ENCODE measurements around the gene FAM83G. TPM values are rescaled to one million over a fixed set of nuclear protein-coding genes. Genes with fewer than 3 reads are reported as not detected.
A peak's percentile ranks its signal among the peaks of the same experiment; 100 is the strongest.

FAM83G gene
- total RNA-seq, 1 experiment from 2014 or later: 24.3 TPM

DNA sequence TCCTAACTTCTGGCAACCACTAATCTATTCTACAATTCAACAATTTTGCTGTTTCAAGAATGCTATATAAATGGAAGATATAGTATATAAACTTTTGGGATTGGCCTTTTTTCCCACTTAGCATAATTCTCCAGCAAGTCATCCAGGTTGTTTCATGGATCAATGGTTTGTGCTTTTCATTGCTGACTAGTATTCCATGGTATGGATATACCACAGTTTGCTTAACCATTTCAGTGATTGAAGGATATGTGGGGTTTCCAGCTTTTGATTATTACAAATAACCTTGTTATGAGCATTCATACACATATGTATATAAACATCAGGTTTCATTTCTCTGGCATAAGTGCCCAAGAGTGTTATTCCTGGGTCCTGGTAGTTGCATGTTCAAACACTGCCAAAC, 2.1 kb upstream of the FAM83G start:
- no peaks in the 10 kb centered on the region for H3K36me3 ChIP-seq (ENCODE audit: control insufficient read depth, insufficient read depth, low read length)
- H3K27me3 Mint-ChIP-seq (ENCODE audit: insufficient read depth, unreplicated experiment): no peaks in the 10 kb centered on the region
- ChIA-PET CTCF (no interaction called here), POLR2A (no interaction called here)
- no peak overlapping the region for H3K4me3 Mint-ChIP-seq (ENCODE audit: unreplicated experiment)
- peaks cover 18% of the 10 kb centered on the region for H3K36me3 Mint-ChIP-seq (ENCODE audit: insufficient read depth, unreplicated experiment)
- peaks cover 6% of the 10 kb centered on the region for H3K4me1 Mint-ChIP-seq (ENCODE audit: low read depth, unreplicated experiment)
- no peak overlapping the region for H3K27ac Mint-ChIP-seq (ENCODE audit: unreplicated experiment)
- DNase-seq: no peak
- peaks cover 20% of the 10 kb centered on the region for H3K4me1 ChIP-seq
- no TSS peak for BruUV-seq (replicated peaks)
- TF ChIP-seq, protein P1, sequence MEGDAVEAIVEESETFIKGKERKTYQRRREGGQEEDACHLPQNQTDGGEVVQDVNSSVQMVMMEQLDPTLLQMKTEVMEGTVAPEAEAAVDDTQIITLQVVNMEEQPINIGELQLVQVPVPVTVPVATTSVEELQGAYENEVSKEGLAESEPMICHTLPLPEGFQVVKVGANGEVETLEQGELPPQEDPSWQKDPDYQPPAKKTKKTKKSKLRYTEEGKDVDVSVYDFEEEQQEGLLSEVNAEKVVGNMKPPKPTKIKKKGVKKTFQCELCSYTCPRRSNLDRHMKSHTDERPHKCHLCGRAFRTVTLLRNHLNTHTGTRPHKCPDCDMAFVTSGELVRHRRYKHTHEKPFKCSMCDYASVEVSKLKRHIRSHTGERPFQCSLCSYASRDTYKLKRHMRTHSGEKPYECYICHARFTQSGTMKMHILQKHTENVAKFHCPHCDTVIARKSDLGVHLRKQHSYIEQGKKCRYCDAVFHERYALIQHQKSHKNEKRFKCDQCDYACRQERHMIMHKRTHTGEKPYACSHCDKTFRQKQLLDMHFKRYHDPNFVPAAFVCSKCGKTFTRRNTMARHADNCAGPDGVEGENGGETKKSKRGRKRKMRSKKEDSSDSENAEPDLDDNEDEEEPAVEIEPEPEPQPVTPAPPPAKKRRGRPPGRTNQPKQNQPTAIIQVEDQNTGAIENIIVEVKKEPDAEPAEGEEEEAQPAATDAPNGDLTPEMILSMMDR (IDR thresholded peaks at IDR 0.05; ENCODE audit: insufficient read depth in 1 of 2, low read depth in 1 of 2, low read length in 1 of 2, severe bottlenecking in 1 of 2, unreplicated experiment in 1 of 2): no peak
- no peaks in the 10 kb centered on the region for H3K9me3 ChIP-seq
- no peak overlapping the region for H3K4me3 ChIP-seq (ENCODE audit: low read depth, low read length)
- no peaks in the 10 kb centered on the region for H3K27me3 ChIP-seq (replicated peaks; ENCODE audit: control insufficient read depth, insufficient read depth, low read length)
- no peaks in the 10 kb centered on the region for H3K9me3 Mint-ChIP-seq (ENCODE audit: unreplicated experiment)
- intact Hi-C loops (cut with micrococcal nuclease; ENCODE audit: unreplicated experiment): no loop called here

DNA sequence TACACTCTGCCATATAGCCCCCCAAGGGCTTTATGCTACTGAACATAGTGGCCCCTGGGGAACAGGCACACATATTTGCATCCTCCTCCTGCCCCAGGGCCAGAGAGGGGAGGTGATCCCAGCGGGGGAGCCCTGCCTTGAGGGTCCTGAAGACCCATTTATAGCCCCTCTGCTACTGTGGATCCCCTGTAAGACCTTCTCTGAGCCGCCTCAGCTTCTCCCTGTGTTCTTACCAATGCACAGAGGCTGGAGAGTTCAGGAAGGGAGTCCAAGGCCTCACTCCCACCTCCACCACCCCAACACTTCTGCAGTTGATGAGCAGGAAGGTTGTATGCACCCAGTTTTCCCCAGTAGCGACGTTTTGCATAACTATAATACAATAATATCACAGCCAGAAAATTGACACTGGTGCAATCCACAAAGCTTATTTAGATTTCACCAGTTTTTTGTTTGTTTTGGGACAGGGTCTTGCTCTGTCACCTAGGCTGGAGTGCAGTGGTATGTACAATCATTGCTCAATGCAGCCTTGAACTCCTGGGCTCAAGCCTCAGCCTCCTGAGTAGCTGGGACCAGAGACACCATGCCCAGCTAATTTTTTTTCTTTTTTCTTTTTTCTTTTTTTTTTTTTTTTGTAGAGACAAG, 1.3 kb upstream of the FAM83G start:
- Mint-ChIP-seq H3K27me3 (ENCODE audit: insufficient read depth, unreplicated experiment) (no peaks in the 10 kb centered on the region), H3K36me3 (ENCODE audit: insufficient read depth, unreplicated experiment) (peaks cover 24% of the 10 kb centered on the region), H3K4me3 (ENCODE audit: unreplicated experiment) (peak overlapping the region; percentile 75), H3K4me1 (ENCODE audit: low read depth, unreplicated experiment) (peaks cover 7% of the 10 kb centered on the region), H3K9me3 (ENCODE audit: unreplicated experiment) (no peaks in the 10 kb centered on the region), H3K27ac (ENCODE audit: unreplicated experiment) (no peak overlapping the region)
- H3K9me3 ChIP-seq: no peaks in the 10 kb centered on the region
- no peaks in the 10 kb centered on the region for H3K27me3 ChIP-seq (replicated peaks; ENCODE audit: control insufficient read depth, insufficient read depth, low read length)
- H3K36me3 ChIP-seq (ENCODE audit: control insufficient read depth, insufficient read depth, low read length): no peaks in the 10 kb centered on the region
- no TSS peak for BruUV-seq (replicated peaks)
- intact Hi-C loops (cut with micrococcal nuclease; ENCODE audit: unreplicated experiment): no loop called here
- H3K4me1 ChIP-seq: peaks cover 25% of the 10 kb centered on the region
- POLR2A ChIA-PET: no interaction called here
- TF ChIP-seq, protein P1 (IDR thresholded peaks at IDR 0.05; ENCODE audit: insufficient read depth in 1 of 2, low read depth in 1 of 2, low read length in 1 of 2, severe bottlenecking in 1 of 2, unreplicated experiment in 1 of 2): no peak
- CTCF ChIA-PET: no interaction called here
- H3K4me3 ChIP-seq (ENCODE audit: low read depth, low read length): no peak overlapping the region
- no peak for DNase-seq

DNA sequence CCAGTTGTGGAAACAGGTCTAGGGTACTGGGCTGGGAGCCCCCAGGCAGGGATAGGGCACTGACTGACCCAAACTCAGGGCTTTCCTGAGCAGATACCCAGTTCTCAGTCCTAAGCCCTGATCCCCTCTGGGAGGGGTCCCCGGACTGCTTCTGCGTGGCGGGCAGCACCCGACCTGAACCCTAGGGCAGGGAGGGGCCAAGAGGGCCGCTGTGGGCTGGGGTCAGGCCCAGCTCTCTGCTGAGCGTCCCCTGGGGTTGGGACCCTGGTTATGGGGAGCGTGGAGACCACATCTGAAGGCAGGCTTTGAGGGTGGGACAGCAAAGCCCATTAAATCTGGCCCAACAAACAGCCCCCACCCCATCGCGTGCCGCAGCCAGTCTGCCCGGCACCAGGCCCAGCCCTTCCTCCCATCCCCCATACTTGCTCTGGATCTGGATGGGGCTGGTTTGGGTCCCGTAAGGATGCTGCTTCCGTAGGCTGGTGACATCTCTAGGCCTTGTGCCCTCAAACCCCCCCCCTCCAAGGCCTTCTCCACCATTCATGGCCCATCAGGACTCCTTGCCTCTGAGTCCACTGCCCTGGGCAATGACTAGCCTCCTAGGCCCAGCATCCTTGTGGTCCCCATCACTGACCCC, 691 bp upstream of the FAM83G start:
- peak overlapping the region; percentile 58 for H3K27ac Mint-ChIP-seq (ENCODE audit: unreplicated experiment)

More for the DNA sequence above, 691 bp upstream of the FAM83G start:
- ChIA-PET CTCF (interaction anchor here (0.5 to 1.5 kb wide), 2 partner anchors 44 to 51 kb away, joined by 3 to 5 read pairs; no protein-coding TSS in a partner anchor), POLR2A (interaction anchor here (0.6 kb wide), 1 partner anchor 307 kb away, joined by 3 read pairs; no protein-coding TSS in a partner anchor)
- H3K4me1 ChIP-seq: peaks cover 27% of the 10 kb centered on the region
- intact Hi-C loops (cut with micrococcal nuclease; ENCODE audit: unreplicated experiment): no loop called here
- Mint-ChIP-seq H3K27me3 (ENCODE audit: insufficient read depth, unreplicated experiment) (no peaks in the 10 kb centered on the region), H3K4me3 (ENCODE audit: unreplicated experiment) (peak overlapping the region; percentile 75), H3K36me3 (ENCODE audit: insufficient read depth, unreplicated experiment) (peaks cover 24% of the 10 kb centered on the region), H3K4me1 (ENCODE audit: low read depth, unreplicated experiment) (peaks cover 7% of the 10 kb centered on the region), H3K9me3 (ENCODE audit: unreplicated experiment) (no peaks in the 10 kb centered on the region)
- peak overlapping the region; percentile 93 for H3K4me3 ChIP-seq (ENCODE audit: low read depth, low read length)
- no peak for DNase-seq
- TSS peak; percentile 92 for BruUV-seq (replicated peaks)
- no peaks in the 10 kb centered on the region for H3K9me3 ChIP-seq
- TF ChIP-seq, protein P1 (IDR thresholded peaks at IDR 0.05; ENCODE audit: insufficient read depth in 1 of 2, low read depth in 1 of 2, low read length in 1 of 2, severe bottlenecking in 1 of 2, unreplicated experiment in 1 of 2): no peak
- no peaks in the 10 kb centered on the region for H3K36me3 ChIP-seq (ENCODE audit: control insufficient read depth, insufficient read depth, low read length)
- H3K27me3 ChIP-seq (replicated peaks; ENCODE audit: control insufficient read depth, insufficient read depth, low read length): no peaks in the 10 kb centered on the region

Data from Caco-2 (cell line).